GM21786 (cell line): ENCODE data around the gene CHTF18.
A peak's percentile ranks its signal among the peaks of the same experiment; 100 is the strongest.
"Not testable (repeated sequence)": the region's sequence is repeated elsewhere in the genome, so short reads cannot be mapped to it uniquely, and the experiment has no call there.

Source experiments
- ATAC-seq: cut with Tn5 transposase; IDR thresholded peaks from one replicate; pipeline ENCODE4 v1.9.1; 2021; ENCODE audit not compliant: unreplicated experiment

The CHTF18 gene

DNA sequence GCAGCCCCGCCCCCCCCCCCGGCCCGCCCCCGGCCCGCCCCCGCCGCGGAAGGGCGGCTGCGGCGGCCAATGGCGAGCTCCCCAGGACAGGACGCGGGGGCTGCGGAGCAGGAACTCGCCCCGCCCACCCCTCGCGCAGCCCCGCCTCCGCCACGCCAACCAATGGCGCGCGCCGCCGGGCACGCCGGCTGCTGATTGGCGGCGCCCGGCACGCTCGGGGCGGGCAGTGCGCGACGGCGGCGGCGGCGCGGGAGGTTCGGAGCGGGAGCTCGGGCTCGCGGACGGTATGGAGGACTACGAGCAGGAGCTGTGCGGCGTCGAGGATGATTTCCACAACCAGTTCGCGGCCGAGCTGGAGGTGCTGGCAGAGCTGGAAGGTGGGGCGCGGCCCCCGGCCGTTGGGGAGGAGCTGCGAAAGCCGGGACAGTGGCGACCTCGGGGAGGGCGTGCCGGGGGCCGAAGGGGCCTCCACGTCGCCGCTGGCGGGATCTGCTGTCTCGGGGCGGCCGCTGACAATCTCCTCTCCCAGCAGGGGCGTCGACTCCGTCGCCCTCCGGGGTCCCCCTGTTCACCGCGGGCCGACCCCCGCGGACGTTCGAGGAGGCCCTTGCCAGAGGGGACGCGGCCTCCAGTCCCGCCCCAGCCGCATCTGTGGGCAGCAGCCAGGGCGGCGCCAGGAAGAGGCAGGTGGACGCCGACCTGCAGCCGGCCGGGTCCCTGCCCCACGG lies at the start of gene CHTF18:
TSS of gene CHTF18 (plus strand) at position 222 of the 728 bp plus-strand sequence. CDS start at position 287, 65 bp downstream.
- ATAC-seq, result peak; percentile 77

DNA sequence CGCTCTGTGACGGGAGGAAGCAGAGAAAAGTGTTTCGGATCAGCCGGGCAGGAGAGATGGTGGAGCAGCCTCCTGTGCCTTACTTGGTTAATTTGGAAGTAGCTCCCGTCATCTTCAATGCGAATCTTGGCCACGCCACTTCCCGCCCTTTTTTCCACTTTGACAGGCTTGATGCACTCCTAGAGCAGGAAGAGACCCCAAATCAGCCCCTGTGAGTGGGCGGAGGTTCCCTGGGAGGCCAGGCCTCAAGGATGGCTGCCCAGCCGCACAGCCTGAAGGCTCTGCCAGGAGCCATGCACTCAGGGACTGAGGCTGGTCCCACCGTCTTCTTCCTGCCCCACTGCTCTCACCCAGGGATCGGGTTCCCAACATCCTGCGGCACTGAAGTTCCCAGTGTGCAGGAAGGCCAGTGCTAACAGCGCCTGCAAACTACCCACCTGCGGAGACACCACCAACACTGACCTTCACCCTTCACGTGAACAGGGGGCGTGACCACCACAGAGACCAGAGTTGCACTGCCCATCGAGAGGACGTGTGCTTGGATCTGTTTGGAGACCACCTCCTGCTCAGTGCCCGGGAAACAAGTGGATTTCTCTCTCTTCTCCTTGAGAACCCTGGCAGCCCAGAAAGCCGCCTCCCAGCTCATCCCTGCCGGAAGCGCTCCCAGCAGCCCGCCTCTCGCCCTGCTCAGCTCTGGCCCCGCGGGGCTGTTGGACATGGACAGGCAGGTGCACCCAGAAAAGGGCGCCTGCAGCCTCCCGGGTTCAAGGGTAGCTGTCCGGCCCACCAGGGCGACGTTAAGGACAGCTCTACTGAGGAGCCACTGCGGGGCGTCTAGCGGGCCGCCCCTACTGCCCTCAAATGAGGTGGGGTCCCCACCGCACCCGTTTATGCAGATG lies 48.6 kb upstream of the CHTF18 start:
- no peak for ATAC-seq

DNA sequence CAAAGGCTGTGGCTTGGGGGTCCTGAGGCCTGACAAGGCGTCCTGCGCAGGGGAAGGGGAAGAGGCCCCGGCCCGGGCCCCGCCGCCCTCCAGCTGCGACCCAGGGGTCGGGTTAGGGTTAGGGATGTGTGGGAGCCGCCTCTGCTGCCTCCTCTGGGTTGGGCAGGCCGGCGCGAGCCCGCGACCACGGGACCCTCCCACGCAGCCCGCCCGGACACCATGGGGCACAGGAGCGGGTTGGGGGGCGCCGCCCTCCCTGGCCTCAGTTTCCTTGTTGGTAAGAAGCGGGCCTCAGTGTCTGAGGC lies 48.0 kb upstream of the CHTF18 start:
- ATAC-seq, result no peak

DNA sequence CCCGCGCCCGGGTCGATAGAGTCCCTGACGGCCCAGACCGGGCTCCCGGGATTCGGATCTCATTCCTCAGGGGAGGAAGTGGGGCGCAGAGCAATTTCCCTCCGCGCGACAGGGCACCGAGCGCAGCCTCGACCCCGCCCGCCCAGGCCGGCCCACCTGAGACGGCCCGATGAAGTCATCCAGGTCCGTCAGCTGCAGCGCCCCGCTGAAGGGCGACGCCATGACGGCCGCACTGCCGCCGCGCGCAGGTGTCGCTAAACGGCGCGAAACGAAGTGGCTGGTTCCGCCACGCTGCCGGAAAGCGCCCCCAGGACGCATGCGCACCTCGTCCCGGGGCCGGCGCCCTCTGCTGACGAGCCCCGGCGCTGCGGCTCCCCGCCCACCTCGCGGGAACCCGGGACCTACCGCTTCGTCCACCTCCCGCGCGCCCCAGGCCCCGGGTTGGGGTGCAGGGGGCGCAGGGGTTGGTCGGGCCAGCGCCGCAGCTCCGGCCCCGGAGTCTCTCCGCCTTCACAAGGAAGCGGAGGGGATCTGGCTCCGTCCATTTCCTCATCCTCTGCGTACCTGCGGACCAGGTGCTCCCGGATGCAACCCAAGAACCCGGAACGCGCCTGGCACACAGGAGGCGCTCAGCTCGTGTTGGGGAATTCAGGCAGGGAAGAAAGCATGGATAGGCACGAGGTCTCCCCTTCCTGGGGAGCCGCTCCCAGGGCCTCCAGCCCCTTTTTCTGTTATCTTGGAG lies 47.5 kb upstream of the CHTF18 start, which contains the start of gene CIAO3:
TSS of gene CIAO3 (minus strand) at position 234 of the 742 bp plus-strand sequence. CDS start at position 222, 12 bp downstream.
- peak; percentile 54 for ATAC-seq

- ATAC-seq, result no peak
Observed at GRCh38 chr16:741986-742629, 46.3 kb upstream of the CHTF18 start.

DNA sequence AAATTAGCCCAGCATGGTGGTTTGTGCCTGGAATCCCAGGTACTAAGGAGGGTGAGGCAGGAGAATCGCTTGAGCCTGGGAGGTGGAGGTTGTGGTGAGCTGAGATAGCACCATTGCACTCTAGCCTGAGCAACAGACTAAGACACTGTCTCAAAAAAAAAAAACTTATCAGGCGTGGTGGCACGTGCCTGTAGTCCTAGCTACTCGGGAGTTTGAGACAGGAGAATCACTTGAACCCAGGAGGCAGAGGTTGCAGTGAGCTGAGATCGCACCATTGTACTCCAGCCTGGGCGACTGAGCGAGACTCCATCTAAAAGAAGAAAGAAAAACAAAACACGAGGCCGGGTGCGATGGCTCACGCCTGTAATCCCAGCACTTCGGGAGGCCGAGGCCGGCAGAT lies 45.5 kb upstream of the CHTF18 start:
- ATAC-seq, result not testable (repeated sequence)

- ATAC-seq, result no peak
Observed at GRCh38 chr16:743794-744500, 44.5 kb upstream of the CHTF18 start.

GRCh38 chr16:745739-746138 lies 42.7 kb upstream of the CHTF18 start:
- ATAC-seq, result no peak

- ATAC-seq, result no peak
Observed at GRCh38 chr16:746637-747036, 41.8 kb upstream of the CHTF18 start.

DNA sequence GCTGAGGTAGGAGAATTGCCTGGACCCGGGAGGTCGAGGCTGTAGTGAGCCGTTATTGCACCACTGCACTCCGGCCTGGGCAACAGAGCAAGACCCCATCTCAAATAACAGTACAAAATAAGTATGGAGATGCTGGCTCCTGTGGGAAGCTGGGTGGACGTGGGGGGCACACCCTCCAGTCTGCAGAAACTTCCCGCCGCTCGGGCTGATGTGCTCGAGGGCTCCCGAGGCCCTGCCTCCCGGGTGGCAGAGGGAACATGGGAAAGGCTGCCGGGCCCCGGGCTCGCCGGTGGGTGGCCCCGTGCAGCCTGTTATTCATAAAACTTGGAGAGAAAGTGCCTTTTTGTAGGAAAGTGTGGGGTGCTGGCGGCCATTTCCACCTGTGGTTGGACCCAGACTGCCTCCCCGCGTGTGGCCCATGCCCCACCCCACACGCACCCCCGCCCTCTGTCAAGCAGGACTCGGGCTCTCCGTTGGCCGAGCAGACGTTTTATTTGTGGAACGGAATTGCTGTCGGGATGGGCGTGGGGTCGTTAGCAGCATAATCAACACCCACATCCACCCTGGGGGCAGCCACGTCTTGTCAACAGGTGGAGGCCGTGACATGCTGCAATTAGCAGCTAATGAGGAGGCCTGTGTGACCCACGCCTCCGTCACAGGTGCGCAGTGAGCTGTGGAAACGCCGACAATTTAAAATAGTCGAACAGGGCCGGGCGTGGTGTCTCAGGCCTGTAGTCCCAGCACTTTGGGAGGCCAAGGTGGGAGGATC lies 40.3 kb upstream of the CHTF18 start:
- no peak for ATAC-seq

GRCh38 chr16:749010-749409 lies 39.4 kb upstream of the CHTF18 start:
- no peak for ATAC-seq

- ATAC-seq, result no peak
Observed at GRCh38 chr16:750485-750884, 37.9 kb upstream of the CHTF18 start.

DNA sequence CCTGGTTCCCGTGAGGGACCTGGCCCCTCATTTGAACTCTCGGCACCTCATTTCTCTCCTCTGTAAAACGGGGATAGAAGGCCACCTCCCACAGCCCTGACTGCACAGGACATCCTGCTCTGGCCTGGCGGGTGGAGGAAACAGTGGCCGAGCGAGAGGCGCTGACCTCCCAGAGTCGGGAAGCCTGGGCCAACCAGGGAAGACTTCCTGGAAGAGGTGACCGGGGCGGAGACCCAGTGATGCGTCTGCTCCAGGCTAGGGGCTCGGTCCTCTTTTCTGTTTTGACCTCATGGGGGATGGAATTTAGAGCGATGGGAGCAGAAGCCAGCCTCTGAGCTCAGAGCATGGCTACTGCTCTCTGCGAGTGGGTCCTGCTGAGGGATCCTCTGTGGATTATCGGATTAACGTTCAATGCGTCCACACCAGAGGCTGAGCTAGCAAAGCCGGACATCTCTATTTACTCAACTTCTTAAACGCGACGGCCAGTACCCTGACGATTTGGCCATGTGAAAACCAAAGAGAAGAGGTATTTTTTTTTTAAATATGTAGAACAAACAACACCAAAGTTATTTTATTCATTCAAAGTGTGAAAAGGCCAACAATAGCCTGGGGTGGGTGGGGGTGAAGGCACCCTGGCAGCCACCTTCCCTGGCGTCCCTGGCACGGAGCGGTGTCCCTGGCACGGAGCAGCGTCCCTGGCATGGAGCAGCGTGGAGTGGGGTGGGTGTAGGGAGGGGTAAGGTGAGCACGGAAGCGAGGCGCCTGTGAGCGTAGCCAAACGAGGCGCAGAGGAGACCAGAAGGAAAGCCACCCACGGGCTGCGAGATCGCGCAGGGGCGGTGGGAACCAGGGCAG lies 37.0 kb upstream of the CHTF18 start:
- no peak for ATAC-seq

- ATAC-seq, result no peak
Observed at GRCh38 chr16:752007-752312, 36.5 kb upstream of the CHTF18 start.

- not testable (repeated sequence) for ATAC-seq
Observed at GRCh38 chr16:754121-754607, 34.3 kb upstream of the CHTF18 start.

- ATAC-seq, result no peak
Observed at GRCh38 chr16:754656-755055, 33.8 kb upstream of the CHTF18 start.

GRCh38 chr16:756428-756827 lies 32.0 kb upstream of the CHTF18 start:
- ATAC-seq, result no peak

DNA sequence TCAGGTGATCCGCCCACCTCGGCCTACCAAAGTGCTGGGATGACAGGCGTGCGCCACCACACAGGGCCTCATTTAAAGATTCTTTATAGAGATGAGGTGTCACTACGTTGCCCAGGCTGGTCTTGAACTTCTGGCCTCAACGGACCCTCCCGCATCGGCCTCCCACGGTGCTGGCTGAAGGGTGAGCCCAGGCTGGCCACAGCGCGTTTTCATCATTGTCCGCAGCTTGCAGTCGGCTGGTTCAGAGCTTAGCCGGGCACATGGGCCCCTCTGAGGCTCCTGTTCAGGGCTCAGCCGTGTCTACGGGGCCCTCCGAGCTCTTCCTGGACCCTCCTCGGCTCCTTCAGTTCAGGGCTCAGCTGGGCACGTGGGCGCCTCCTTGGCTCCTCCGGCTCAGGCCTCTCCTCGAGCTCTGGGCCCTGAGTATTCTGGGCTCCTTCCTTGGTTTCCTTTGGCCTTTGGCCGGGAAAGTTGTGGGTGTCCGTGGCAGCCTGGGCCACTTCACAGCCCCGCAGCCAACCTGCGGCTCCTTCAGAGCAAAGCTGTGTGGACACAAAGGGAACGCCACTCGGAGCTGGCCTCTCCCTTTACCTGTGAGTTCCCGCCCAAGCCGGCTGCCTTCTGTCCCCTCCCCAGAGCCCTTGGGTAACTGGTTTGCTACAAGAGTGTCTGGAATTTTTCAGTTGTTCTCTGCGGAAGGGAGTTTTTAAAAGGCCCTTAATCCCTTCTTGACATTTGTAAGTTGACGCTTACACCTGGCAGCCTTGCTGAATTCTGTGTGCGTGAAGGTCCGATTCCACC lies 29.1 kb upstream of the CHTF18 start:
- no peak for ATAC-seq
